ENCODE data around the gene BDKRB2. TPM values are rescaled to one million over a fixed set of nuclear protein-coding genes. Genes with fewer than 3 reads are reported as not detected.

Gene BDKRB2
- polyA plus RNA-seq, 1 donor from 2014 or later = not detected

DNA sequence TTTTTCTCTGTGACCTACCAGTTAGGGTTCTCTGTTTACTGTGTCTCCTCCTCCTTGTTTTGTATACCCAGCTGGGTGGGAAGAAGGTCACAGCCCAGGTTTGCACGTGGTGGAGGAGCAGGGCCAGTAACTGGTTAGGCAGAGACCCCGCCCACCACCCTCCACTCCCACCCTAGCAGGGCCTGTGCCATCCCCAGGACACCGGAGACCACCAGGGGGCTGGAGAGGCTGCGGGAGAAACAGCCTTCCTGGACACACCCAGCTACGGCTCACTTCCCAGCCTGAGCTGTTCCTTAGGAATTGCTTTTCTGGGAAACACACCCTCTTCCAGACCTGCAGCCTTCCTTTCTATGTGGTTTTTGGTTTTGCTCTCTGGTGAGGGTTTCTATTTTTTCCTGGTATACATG lies 21.1 kb downstream of the BDKRB2 start:
- TF ChIP-seq SMC3 (conservative IDR thresholded peaks at IDR 0.05; ENCODE audit: poor library complexity) (no peak), EZH2 (IDR thresholded peaks at IDR 0.05; ENCODE audit: borderline replicate concordance, insufficient read depth, low read length, poor library complexity, severe bottlenecking) (no peak), POLR2AphosphoS5 (IDR thresholded peaks at IDR 0.05) (no peak), EP300 (conservative IDR thresholded peaks at IDR 0.05; ENCODE audit: poor library complexity, severe bottlenecking) (no peak), RAD21 (conservative IDR thresholded peaks at IDR 0.05) (no peak), MXI1 (conservative IDR thresholded peaks at IDR 0.05; ENCODE audit: poor library complexity, severe bottlenecking) (no peak), TAF1 (IDR thresholded peaks at IDR 0.05; ENCODE audit: low read depth) (no peak), CTCF (IDR thresholded peaks at IDR 0.05; ENCODE audit: poor library complexity, severe bottlenecking) (no peak)
- TF ChIP-seq, protein P1, sequence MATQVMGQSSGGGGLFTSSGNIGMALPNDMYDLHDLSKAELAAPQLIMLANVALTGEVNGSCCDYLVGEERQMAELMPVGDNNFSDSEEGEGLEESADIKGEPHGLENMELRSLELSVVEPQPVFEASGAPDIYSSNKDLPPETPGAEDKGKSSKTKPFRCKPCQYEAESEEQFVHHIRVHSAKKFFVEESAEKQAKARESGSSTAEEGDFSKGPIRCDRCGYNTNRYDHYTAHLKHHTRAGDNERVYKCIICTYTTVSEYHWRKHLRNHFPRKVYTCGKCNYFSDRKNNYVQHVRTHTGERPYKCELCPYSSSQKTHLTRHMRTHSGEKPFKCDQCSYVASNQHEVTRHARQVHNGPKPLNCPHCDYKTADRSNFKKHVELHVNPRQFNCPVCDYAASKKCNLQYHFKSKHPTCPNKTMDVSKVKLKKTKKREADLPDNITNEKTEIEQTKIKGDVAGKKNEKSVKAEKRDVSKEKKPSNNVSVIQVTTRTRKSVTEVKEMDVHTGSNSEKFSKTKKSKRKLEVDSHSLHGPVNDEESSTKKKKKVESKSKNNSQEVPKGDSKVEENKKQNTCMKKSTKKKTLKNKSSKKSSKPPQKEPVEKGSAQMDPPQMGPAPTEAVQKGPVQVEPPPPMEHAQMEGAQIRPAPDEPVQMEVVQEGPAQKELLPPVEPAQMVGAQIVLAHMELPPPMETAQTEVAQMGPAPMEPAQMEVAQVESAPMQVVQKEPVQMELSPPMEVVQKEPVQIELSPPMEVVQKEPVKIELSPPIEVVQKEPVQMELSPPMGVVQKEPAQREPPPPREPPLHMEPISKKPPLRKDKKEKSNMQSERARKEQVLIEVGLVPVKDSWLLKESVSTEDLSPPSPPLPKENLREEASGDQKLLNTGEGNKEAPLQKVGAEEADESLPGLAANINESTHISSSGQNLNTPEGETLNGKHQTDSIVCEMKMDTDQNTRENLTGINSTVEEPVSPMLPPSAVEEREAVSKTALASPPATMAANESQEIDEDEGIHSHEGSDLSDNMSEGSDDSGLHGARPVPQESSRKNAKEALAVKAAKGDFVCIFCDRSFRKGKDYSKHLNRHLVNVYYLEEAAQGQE (IDR thresholded peaks at IDR 0.05; ENCODE audit: borderline replicate concordance) = no peak
- H2AFZ ChIP-seq (ENCODE audit: low read depth, low read length) = no peak overlapping the region

DNA sequence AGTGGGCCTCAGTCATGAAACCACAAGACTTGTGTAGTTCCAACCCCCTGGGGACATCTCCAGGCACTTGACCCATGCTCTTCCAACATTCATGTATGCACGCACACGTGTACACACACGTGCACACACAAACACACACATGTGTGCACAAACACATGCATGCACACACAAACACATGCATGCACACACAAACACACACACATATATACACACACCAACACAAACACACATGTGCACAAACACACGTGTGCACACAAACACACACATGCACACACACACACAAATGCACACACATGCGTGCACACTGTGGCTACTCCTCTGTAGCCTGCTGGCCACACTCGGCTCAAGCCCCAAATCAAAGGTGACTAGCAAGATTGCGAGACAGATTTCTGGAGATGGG lies 22.8 kb downstream of the BDKRB2 start:
- H3K36me3 ChIP-seq (ENCODE audit: insufficient read depth, low read length) = no peaks in the 10 kb centered on the region
- H3K9me2 ChIP-seq (ENCODE audit: insufficient read depth, low read length) = no peaks in the 10 kb centered on the region
- no peak overlapping the region for H2AFZ ChIP-seq (ENCODE audit: low read depth, low read length)
- H3F3A ChIP-seq (ENCODE audit: insufficient read depth, low read length, poor library complexity, severe bottlenecking) = no peaks in the 10 kb centered on the region
- H3K4me3 ChIP-seq (ENCODE audit: low read length) = no peak overlapping the region
- H4K20me1 ChIP-seq (ENCODE audit: insufficient read depth) = no peaks in the 10 kb centered on the region
- H3K27ac ChIP-seq (ENCODE audit: low read length) = no peak overlapping the region
- H3K9me3 ChIP-seq (ENCODE audit: low read length) = no peaks in the 10 kb centered on the region
- no peak overlapping the region for H3K9ac ChIP-seq (ENCODE audit: low read length)
- no peaks in the 10 kb centered on the region for H3K27me3 ChIP-seq (ENCODE audit: insufficient read depth, low read depth, low read length)
- TF ChIP-seq CTCF (IDR thresholded peaks at IDR 0.05; ENCODE audit: poor library complexity, severe bottlenecking) (no peak), MXI1 (conservative IDR thresholded peaks at IDR 0.05; ENCODE audit: poor library complexity, severe bottlenecking) (no peak), EZH2 (IDR thresholded peaks at IDR 0.05; ENCODE audit: borderline replicate concordance, insufficient read depth, low read length, poor library complexity, severe bottlenecking) (no peak), POLR2AphosphoS5 (IDR thresholded peaks at IDR 0.05) (no peak)
- H3K79me2 ChIP-seq (replicated peaks; ENCODE audit: insufficient read depth, low read length) = no peaks in the 10 kb centered on the region
- H3K4me2 ChIP-seq (ENCODE audit: low read length) = no peak overlapping the region

More for the DNA sequence above, 21.1 kb downstream of the BDKRB2 start:
- Histone ChIP-seq H3F3A (ENCODE audit: insufficient read depth, low read length, poor library complexity, severe bottlenecking) (no peaks in the 10 kb centered on the region), H3K9ac (ENCODE audit: low read length) (no peak overlapping the region), H4K20me1 (ENCODE audit: insufficient read depth) (no peaks in the 10 kb centered on the region), H3K79me2 (replicated peaks; ENCODE audit: insufficient read depth, low read length) (no peaks in the 10 kb centered on the region), H3K9me2 (ENCODE audit: insufficient read depth, low read length) (no peaks in the 10 kb centered on the region), H3K27me3 (ENCODE audit: insufficient read depth, low read depth, low read length) (no peaks in the 10 kb centered on the region), H3K4me2 (ENCODE audit: low read length) (no peak overlapping the region), H3K4me3 (ENCODE audit: low read length) (no peak overlapping the region), H3K27ac (ENCODE audit: low read length) (no peak overlapping the region), H3K9me3 (ENCODE audit: low read length) (no peaks in the 10 kb centered on the region), H3K36me3 (ENCODE audit: insufficient read depth, low read length) (no peaks in the 10 kb centered on the region)
